IMR-90 (cell line): ENCODE results near the gene POLR1G. TPM values are rescaled to one million over a fixed set of nuclear protein-coding genes. Genes with fewer than 3 reads are reported as not detected.

Source experiments
- ATAC-seq: fragments of 200-7000 bp; cut with Tn5 transposase; 2 replicates; pipeline ENCODE4 v1.9.1; 2020; ENCODE audit warnings: low read depth, mild to moderate bottlenecking, moderate library complexity
- BruUV-seq: library from RNA; stranded (reverse); fragments of 400-500 nt; replicated peaks from 2 replicates; lab custom pipeline; 2021; lab: Mats Ljungman, UMichigan
- CTCF ChIA-PET: fragments of 300-600 bp; formaldehyde crosslinking; extraction: SDS; loops from one replicate; lab custom pipeline; 2021; ENCODE audit warnings: antibody characterized with exemption; lab: Yijun Ruan, JAX
- POLR2A ChIA-PET: fragments of 300-600 bp; sonication (Branson Sonifier 250); formaldehyde crosslinking; loops from one replicate; lab custom pipeline; 2022; ENCODE audit warnings: antibody characterized with exemption; ENCODE audit not compliant: unreplicated experiment; lab: Charles Lee
- DNase-seq: peaks from one replicate; pipeline ENCODE4 v3.0.0; 2013
- H2AFZ ChIP-seq: replicated peaks from 2 replicates; pipeline ENCODE3; 2013; ENCODE audit warnings: low read length, mild to moderate bottlenecking; ENCODE audit not compliant: poor library complexity
- H2AK5ac ChIP-seq: 2 replicates; pipeline ENCODE4 v1.6.1; 2013; ENCODE audit warnings: low read depth, low read length, inconsistent platforms
- H2AK9ac ChIP-seq: replicated peaks from 2 replicates; pipeline ENCODE3; 2013; ENCODE audit warnings: mild to moderate bottlenecking, low read depth, low read length, moderate library complexity; ENCODE audit not compliant: poor library complexity
- H2BK120ac ChIP-seq: 2 replicates; pipeline ENCODE4 v1.6.1; 2013; ENCODE audit warnings: low read depth, low read length, inconsistent platforms
- H2BK15ac ChIP-seq: 3 replicates; pipeline ENCODE4 v1.6.1; 2013; ENCODE audit warnings: low read depth, low read length, inconsistent platforms
- H2BK20ac ChIP-seq: 2 replicates; pipeline ENCODE4 v1.6.1; 2013; ENCODE audit warnings: low read depth, mild to moderate bottlenecking, inconsistent platforms, low read length, moderate library complexity
- H2BK5ac ChIP-seq: 2 replicates; pipeline ENCODE4 v1.6.1; 2013; ENCODE audit warnings: mild to moderate bottlenecking, low read depth, low read length, inconsistent platforms; ENCODE audit not compliant: poor library complexity, severe bottlenecking
- H3K14ac ChIP-seq: replicated peaks from 2 replicates; pipeline ENCODE4 v1.6.1; 2013; ENCODE audit warnings: low read depth, low read length, inconsistent platforms
- H3K18ac ChIP-seq: 2 replicates; pipeline ENCODE4 v1.6.1; 2013; ENCODE audit warnings: low read depth, low read length, control low read depth
- H3K23ac ChIP-seq: 2 replicates; pipeline ENCODE4 v1.6.1; 2013; ENCODE audit warnings: low read depth, low read length, inconsistent platforms
- H3K27ac ChIP-seq: 2 replicates; pipeline ENCODE4 v1.5.1; 2013; ENCODE audit warnings: mild to moderate bottlenecking, control low read depth, low read length; ENCODE audit not compliant: insufficient read depth
- H3K27me3 ChIP-seq: 2 replicates; pipeline ENCODE4 v1.6.1; 2013; ENCODE audit warnings: low read length; ENCODE audit not compliant: control insufficient read depth, insufficient read depth
- H3K36me3 ChIP-seq: 2 replicates; pipeline ENCODE4 v1.6.1; 2013; ENCODE audit warnings: low read length, mixed read lengths; ENCODE audit not compliant: control insufficient read depth, insufficient read depth
- H3K4ac ChIP-seq: 2 replicates; pipeline ENCODE4 v1.6.1; 2013; ENCODE audit warnings: low read depth, low read length, inconsistent platforms
- H3K4me1 ChIP-seq: 2 replicates; pipeline ENCODE4 v1.6.1; 2013; ENCODE audit warnings: low read length, mixed read lengths; ENCODE audit not compliant: control insufficient read depth, insufficient read depth
- H3K4me2 ChIP-seq: 2 replicates; pipeline ENCODE4 v1.6.1; 2013; ENCODE audit warnings: low read depth, mild to moderate bottlenecking, control low read depth, low read length, moderate library complexity
- H3K4me3 ChIP-seq: 2 replicates; pipeline ENCODE4 v1.5.1; 2013; ENCODE audit warnings: low read depth, mild to moderate bottlenecking, control low read depth, low read length, moderate library complexity; ENCODE audit not compliant: insufficient read depth
- H3K56ac ChIP-seq: 2 replicates; pipeline ENCODE4 v1.6.1; 2013; ENCODE audit warnings: low read length, inconsistent platforms; ENCODE audit not compliant: insufficient read depth; ENCODE audit errors: extremely low read depth
- H3K79me1 ChIP-seq, 2 experiments: 2 replicates each; pipeline ENCODE4 v1.6.1; 2013; ENCODE audit warnings: low read length in 2 of 2, inconsistent platforms in 1 of 2, low read depth in 1 of 2
- H3K9ac ChIP-seq: 2 replicates; pipeline ENCODE4 v1.6.1; 2013; ENCODE audit warnings: low read depth, low read length, control low read depth
- H3K9me1 ChIP-seq: 2 replicates; pipeline ENCODE4 v1.6.1; 2013; ENCODE audit warnings: low read length, inconsistent platforms; ENCODE audit not compliant: insufficient read depth
- H3K9me3 ChIP-seq: 2 replicates; pipeline ENCODE4 v1.6.1; 2013; ENCODE audit warnings: low read length; ENCODE audit not compliant: control insufficient read depth, insufficient read depth
- H4K20me1 ChIP-seq: 2 replicates; pipeline ENCODE4 v1.6.1; 2013; ENCODE audit warnings: low read length, inconsistent platforms; ENCODE audit not compliant: insufficient read depth
- H4K5ac ChIP-seq: 2 replicates; pipeline ENCODE4 v1.6.1; 2013; ENCODE audit warnings: mild to moderate bottlenecking, low read depth, low read length, control low read depth
- H4K8ac ChIP-seq, 2 experiments: 2 replicates each; pipeline ENCODE4 v1.6.1; 2013; ENCODE audit warnings: low read depth in 2 of 2, low read length in 2 of 2, control low read depth in 1 of 2, inconsistent platforms in 1 of 2
- H4K91ac ChIP-seq: 2 replicates; pipeline ENCODE4 v1.6.1; 2013; ENCODE audit warnings: low read depth, low read length, inconsistent platforms; ENCODE audit not compliant: insufficient read depth
- CEBPB ChIP-seq: IDR thresholded peaks from 2 replicates; pipeline ENCODE4 v1.6.1; 2012; ENCODE audit warnings: low read depth, low read length, improper control_type of control experiment
- CHD1 ChIP-seq: IDR thresholded peaks from 2 replicates; pipeline ENCODE4 v1.6.1; 2012; ENCODE audit warnings: low read depth, low read length, improper control_type of control experiment
- CTCF ChIP-seq: conservative IDR thresholded peaks from 2 replicates; pipeline ENCODE4 v1.5.1; 2012; ENCODE audit warnings: mild to moderate bottlenecking, low read depth, low read length, improper control_type of control experiment
- FOS ChIP-seq: fragments of 150-350 bp; IDR thresholded peaks from 2 replicates; pipeline ENCODE4 v1.6.1; 2016; ENCODE audit warnings: low read depth, low read length
- MAFK ChIP-seq: IDR thresholded peaks from 2 replicates; pipeline ENCODE4 v1.6.1; 2012; ENCODE audit warnings: low read depth, low read length, improper control_type of control experiment
- SMC3 ChIP-seq: fragments of 150-350 bp; IDR thresholded peaks from 2 replicates; pipeline ENCODE4 v1.6.1; 2016; ENCODE audit warnings: low read depth, mild to moderate bottlenecking, antibody characterized with exemption, low read length, moderate library complexity
- WGBS, 2 experiments: methylation state at CpG; one replicate each; pipeline versions ENCODE4 v1.1.5 to v1.1.7; 2013; ENCODE audit warnings: missing lambda C conversion rate in 2 of 2; ENCODE audit not compliant: insufficient read length in 1 of 2; ENCODE audit errors: extremely low coverage in 2 of 2; 5-methylcytosine and 5-hydroxymethylcytosine counted together
- dilution Hi-C: fragments of 300-500 bp; cut with HindIII; formaldehyde crosslinking; loops from one replicate; pipeline ENCODE4 v1.14.3; 2018; ENCODE audit warnings: low sequenced_read_pairs; ENCODE audit not compliant: unreplicated experiment
- in situ Hi-C: fragments of 300-500 bp; cut with MboI; formaldehyde crosslinking; loops from 3 replicates; pipeline ENCODE4 v1.14.3; 2019; ENCODE audit warnings: low sequenced_read_pairs, inconsistent platforms, mixed read lengths
- intact Hi-C: fragments of 100-400 bp; cut with micrococcal nuclease; formaldehyde crosslinking; loops from 2 replicates; pipeline ENCODE4 v1.10.0; 2022
- polyA plus RNA-seq, 3 experiments: library from polyadenylated mRNA; depleted of rRNA; stranded (reverse); fragments of >200 nt; gene quantifications; 2 replicates each; pipeline ENCODE4 v1.2.3, GENCODE V29; 2012; ENCODE audit warnings: low replicate concordance in 1 of 3
- total RNA-seq: library from RNA; depleted of rRNA; stranded (reverse); fragments of >200 nt; gene quantifications from 2 replicates; pipeline ENCODE4 v1.2.3, GENCODE V29; 2012
- TF ChIP-seq, protein P1 (sequence below): fragments of 150-350 bp; IDR thresholded peaks from 2 replicates; pipeline ENCODE4 v1.6.1; 2017; ENCODE audit warnings: mild to moderate bottlenecking, antibody characterized with exemption, low read length, low read depth

POLR1G gene
- total and polyA plus RNA-seq, 2 of the 4 experiments (the other 2 are of a cell fraction) = 8.0 to 12.5 TPM

- TF ChIP-seq, protein P1, sequence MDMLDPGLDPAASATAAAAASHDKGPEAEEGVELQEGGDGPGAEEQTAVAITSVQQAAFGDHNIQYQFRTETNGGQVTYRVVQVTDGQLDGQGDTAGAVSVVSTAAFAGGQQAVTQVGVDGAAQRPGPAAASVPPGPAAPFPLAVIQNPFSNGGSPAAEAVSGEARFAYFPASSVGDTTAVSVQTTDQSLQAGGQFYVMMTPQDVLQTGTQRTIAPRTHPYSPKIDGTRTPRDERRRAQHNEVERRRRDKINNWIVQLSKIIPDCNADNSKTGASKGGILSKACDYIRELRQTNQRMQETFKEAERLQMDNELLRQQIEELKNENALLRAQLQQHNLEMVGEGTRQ = no peak
These were observed 33.3 kb downstream of the POLR1G start (continued) for GRCh38 chr19:45439569-45440258.

DNA sequence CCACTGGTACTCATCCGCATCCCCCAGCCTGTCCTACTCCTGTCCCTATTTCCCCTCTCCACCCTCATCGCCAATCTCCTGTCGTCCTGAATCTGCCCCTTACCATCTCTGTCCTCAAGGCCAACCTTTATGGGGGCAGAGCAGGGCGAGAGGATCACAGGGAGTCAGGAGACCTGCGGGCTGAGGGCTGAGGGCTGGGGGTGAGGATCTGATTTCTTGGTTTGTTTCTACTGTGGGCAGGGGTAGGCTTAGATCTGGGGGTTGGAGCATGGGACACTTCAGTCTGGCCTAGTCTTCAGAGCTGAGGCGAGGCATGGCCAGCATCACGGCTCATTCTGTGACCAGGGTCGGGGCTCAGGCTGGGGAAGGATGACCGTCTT is 33.8 kb downstream of the POLR1G start:
- H3K9me1 ChIP-seq = no peaks in the 10 kb centered on the region
- peak overlapping the region; percentile 92 for H3K14ac ChIP-seq
- peak overlapping the region; percentile 79 for H3K23ac ChIP-seq
- H2AK9ac ChIP-seq = peak overlapping the region; percentile 75
- peak overlapping the region; percentile 99 for H2AK5ac ChIP-seq
- peak overlapping the region; percentile 64 for H3K4me3 ChIP-seq
- H3K27me3 ChIP-seq = no peaks in the 10 kb centered on the region
- TF ChIP-seq FOS = no peak
- no peak for TF ChIP-seq MAFK
- TF ChIP-seq, protein P1 = no peak
- TF ChIP-seq CTCF = no peak
- no peak for TF ChIP-seq CHD1
- no peak for TF ChIP-seq SMC3
- TF ChIP-seq CEBPB = no peak
- H3K4me1 ChIP-seq = peaks cover 17% of the 10 kb centered on the region
- peaks cover 0 to 25% of the 10 kb centered on the region in 2 experiments; a peak in 2 of 4 replicates for H3K79me1 ChIP-seq
- H4K20me1 ChIP-seq = no peaks in the 10 kb centered on the region
- no TSS peak for BruUV-seq
- H4K5ac ChIP-seq = peak overlapping the region; percentile 81
- ChIA-PET POLR2A (no interaction called here), CTCF (interaction anchor here (0.6 to 3.3 kb wide), 15 partner anchors 12 to 223 kb away, joined by 3 to 87 read pairs (median 7); partner anchors contain the start of gene FOSB)
- H3K18ac ChIP-seq = peak overlapping the region; percentile 56
- ATAC-seq (no peak), DNase-seq (no peak)
- H4K8ac ChIP-seq = peak overlapping the region; percentile 48 to 97
- H2BK15ac ChIP-seq = peak overlapping the region; percentile 88; the same call in 2 of the 3 replicates
- intact Hi-C loops (loop anchor here (1.0 kb wide), 1 partner anchor 27 kb away; the partner anchor contains the start of gene FOSB), in situ Hi-C loops (loop anchor here (5.0 kb wide), 1 partner anchor 37 kb away; no protein-coding TSS in a partner anchor), dilution Hi-C loops (no loop called here)
- H3K9ac ChIP-seq = peak overlapping the region; percentile 46
- H3K4me2 ChIP-seq = peak overlapping the region; percentile 69
- H3K56ac ChIP-seq = no peak overlapping the region
- H2BK5ac ChIP-seq = peak overlapping the region; percentile 78
- H4K91ac ChIP-seq = peak overlapping the region; percentile 89
- WGBS, 2 experiments = 97% methylated on average over 4 of the region's 9 CpGs; no CpG with 5 or more reads in 1 of the 2 experiments
- peak overlapping the region; percentile 89 for H2BK120ac ChIP-seq
- peak overlapping the region; percentile 62 for H3K27ac ChIP-seq
- H2AFZ ChIP-seq = peak overlapping the region; percentile 87
- peak overlapping the region; percentile 94 for H3K4ac ChIP-seq
- H2BK20ac ChIP-seq = peak overlapping the region; percentile 88; the same call in 1 of the 2 replicates
- no peaks in the 10 kb centered on the region for H3K9me3 ChIP-seq
- no peaks in the 10 kb centered on the region for H3K36me3 ChIP-seq
